HG03175 (cell line): ENCODE data around the gene EPS8L2.
A peak's percentile ranks its signal among the peaks of the same experiment; 100 is the strongest.
"Not testable (repeated sequence)": the region's sequence is repeated elsewhere in the genome, so short reads cannot be mapped to it uniquely, and the experiment has no call there.

Experiments
- ATAC-seq: cut with Tn5 transposase; IDR thresholded peaks from one replicate; pipeline ENCODE4 v1.9.1; 2021; ENCODE audit warnings: mild to moderate bottlenecking, moderate library complexity; ENCODE audit not compliant: unreplicated experiment

The EPS8L2 gene

GRCh38 chr11:689625-690024 lies 16.4 kb upstream of the EPS8L2 start:
- ATAC-seq = no peak

- ATAC-seq = not testable (repeated sequence)
Measured at GRCh38 chr11:690244-690643, 15.8 kb upstream of the EPS8L2 start.

DNA sequence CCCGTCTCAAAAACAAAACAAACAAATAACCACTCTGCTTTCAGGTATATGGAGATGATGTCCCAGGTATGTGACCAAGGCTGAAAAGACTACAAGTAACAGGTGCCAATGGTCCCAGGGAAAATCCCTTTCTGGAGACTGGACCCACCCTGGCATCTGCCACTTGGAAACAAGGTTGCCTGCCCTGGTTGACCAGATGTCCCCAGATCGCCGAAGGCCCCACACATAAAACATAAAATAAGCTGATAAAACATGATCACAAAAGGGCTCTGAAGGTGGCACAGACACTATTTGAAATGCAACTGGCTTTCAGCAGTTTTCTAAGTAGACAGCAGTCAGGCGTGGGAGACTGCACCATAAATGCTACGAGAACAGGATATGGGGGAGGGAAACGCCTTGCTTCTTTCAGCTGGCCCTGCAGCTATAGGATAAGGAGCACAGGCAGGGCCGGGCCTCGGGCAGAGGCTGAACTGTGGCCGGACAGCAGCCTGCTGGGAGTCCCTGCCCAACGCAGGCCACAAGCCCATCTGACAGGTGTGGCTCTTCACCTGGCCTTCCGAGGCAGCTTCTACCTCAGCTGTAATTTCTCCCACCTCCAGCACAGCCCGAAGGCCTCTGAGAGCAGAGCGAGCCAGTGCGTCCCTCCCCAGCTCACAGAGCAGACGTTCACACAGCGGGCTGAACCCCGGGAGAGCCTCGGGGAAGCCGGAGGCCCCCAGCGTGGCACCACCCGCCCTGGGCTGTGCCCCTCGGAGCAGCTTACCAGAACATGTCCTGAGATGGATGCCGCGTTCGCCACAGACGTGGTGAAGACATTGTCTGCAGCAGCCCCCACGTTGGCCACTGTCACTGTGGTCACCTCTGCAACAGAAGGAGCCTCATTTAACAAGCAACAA lies 15.0 kb upstream of the EPS8L2 start:
- no peak for ATAC-seq

- ATAC-seq = no peak
Measured at GRCh38 chr11:691710-692590, 14.1 kb upstream of the EPS8L2 start.

- ATAC-seq = no peak
Measured at GRCh38 chr11:692824-693414, 13.1 kb upstream of the EPS8L2 start.

GRCh38 chr11:693415-693831 lies 12.6 kb upstream of the EPS8L2 start:
- no peak for ATAC-seq

DNA sequence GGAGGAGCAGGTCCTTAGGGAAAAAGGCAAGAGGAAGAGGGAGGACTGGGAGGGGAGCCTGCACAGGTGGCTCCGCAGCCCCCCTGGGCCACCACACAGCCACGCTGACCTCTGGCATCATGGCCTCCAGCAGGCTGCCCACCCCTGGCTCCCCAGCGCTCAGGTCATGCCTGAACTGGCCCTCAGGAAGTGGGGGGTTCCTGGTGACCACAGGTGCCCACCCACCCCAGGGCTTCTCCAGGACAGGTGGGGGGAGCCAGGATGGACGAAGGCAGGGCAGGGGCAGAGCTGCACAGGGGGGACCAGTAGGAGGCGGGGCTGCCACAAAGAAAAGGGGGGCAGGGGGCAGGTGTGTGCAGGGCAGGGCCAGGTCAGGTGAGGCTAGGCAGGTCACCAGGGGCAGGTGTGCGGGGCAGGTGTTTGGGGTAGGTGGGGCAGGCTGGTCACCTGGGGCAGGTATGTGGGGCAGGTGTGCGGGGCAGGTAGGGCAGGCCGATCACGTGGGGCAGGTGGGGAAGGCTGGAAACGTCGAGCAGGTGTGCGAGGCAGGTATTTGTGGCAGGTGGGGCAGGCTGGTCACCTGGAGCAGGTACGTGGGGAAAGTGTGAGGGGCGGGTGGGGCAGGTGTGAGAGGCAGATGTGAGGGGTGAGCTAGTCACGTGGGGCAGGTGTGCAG lies 12.0 kb upstream of the EPS8L2 start:
- ATAC-seq = no peak

GRCh38 chr11:694563-695287 lies 11.3 kb upstream of the EPS8L2 start, which contains the start of gene DEAF1:
TSS of gene DEAF1 (minus strand) at chr11:695222. CDS start at chr11:695047, 175 bp downstream.
- ATAC-seq = peak; percentile 78

DNA sequence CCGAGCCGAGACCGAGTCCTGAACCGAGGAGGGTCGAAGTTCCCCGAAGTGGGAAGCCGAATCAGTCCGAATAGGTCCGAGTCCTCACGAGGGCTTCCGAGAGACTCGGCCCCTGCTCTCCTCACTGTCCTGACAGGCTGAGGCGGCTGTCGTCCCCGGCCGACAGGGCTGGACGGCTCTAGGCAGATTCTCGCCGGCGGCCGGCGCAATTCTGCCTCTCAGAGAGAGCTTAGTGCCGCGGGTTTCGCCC lies 10.8 kb upstream of the EPS8L2 start:
- ATAC-seq = no peak

GRCh38 chr11:695538-696248 lies 10.3 kb upstream of the EPS8L2 start, which contains the start of gene TMEM80:
TSS of gene TMEM80 (plus strand) at chr11:695816. CDS start at chr11:695828, 12 bp downstream.
- ATAC-seq = peak; percentile 69

GRCh38 chr11:696955-697491 lies 9.0 kb upstream of the EPS8L2 start:
- no peak for ATAC-seq

DNA sequence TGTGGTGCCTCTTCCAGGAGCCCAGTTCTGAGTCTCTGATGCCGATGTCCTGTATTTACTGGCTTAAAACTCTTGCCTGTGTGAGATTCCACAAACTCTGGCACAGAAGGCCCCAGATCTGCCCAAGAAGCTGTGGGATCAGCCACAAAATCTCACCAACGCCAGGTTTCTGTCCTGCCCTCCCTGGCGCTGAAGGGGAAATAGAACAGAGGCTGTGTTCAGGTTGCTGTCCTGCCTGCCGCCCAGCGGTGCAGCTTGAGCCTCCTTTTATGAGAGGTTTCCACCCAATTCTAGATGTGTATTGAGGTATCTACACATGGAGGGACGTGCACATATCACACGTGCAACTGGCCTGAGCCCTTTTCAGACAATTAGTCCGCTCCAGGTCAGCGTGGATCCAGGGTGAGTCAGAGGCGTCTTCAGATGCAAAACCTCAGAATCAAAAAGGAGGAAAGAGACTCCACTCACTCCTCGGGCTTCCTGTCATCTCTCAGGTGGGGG lies 8.2 kb upstream of the EPS8L2 start:
- no peak for ATAC-seq

GRCh38 chr11:698493-699115 lies 7.4 kb upstream of the EPS8L2 start:
- ATAC-seq = no peak

DNA sequence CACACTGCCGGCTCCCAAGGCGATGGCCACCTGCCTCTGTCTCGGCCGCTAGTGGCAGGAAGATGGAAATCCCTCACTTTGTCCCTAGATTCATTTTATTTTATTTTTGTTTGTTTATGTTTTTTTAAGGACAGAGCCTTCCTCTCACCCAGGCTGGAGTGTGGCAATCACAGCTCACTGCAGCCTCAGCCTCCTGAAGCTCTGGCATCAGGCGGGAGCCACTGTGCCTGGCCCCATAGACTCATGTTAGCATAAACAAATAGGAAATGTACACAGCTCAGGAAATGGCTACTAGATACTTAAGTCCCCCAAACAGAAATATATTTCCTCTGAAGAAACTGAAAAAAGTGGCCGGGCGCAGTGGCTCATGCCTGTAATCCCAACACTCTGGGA lies 6.9 kb upstream of the EPS8L2 start:
- ATAC-seq = no peak

- no peak for ATAC-seq
Measured at GRCh38 chr11:699753-700152, 6.3 kb upstream of the EPS8L2 start.

DNA sequence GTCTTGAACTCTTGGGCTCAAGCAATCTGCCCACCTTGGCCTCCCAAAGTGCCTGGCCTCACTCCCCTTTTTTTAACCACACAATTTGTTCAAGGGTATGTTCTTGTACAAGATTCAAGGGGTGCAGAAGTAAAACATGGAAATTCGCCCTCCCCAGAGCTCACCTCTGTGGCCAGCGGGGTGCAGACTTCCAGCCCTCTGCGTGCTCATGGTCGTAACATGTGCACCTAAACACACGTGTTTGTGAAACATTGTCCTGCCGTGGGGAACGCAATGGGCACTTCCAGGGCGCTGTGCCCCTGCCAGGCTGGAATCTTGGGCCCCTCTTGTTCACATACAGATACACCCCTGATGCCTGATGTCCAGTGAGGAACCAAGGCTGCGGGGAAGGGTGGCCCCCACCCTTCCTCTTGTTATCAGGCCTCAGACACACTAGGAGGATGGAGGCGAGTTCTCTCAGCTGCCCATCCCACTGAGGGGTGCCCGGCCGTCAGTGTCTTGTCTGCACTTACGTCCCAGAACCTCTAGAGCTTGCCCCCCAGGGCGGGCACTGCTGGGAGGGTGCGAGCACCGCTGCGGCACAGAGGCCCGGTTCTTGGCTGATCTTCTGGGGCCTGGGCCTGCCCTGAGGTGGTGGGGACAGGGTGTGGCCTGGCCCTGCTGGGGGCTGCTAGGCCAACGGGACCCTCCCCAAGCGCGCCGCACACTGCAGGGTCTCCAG lies 4.1 kb upstream of the EPS8L2 start:
- ATAC-seq = no peak

DNA sequence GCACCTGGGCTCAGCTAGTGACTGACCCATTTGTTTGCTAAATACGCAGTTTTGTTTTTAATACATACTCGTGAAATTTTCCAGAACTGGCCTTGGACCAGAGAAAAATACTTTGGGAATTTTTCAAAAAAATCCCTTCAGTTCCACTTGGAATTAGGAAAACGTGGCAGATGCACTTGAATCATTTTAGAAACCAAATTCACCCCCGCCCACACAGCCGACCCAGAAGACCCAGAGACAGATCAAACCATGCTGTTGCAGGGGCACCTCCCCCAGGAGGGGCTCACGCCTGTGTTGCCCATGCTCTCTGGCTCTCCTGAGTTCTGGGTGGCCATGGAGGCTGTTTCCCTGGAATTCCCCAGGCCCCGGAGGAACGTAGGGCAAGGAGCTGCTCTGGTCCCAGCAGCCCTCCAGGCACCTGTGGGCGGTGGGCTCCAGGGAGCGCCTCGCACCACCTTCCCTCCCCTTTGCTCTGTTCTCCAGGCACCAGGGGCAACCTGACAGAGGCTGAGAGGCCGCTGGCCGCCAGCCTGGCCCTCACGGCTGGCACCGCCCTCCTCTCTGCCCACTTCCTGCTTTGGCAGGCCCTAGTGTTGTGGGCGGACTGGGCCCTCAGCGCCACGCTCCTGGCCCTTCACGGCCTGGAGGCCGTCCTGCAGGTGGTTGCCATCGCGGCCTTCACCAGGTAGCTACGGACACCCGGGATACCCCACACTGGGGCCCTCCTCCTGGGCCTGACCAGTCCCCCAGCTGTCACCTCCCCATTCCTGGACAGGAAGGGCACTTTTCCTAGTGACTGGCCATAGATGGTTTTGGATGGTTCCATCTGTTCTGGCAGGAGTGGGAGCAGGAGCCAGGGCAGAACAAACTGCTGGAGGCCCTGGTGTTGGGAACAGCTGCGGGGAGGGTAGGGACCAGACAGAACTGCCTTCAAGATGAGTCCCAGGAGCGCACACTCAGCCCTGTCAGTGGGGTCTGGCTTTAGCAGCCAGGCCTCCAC lies 3.3 kb upstream of the EPS8L2 start:
- no peak for ATAC-seq
